ENCODE data around the gene SEC23IP.

The SEC23IP gene

GRCh38 chr10:119969609-119970008 lies 77.1 kb downstream of the SEC23IP start:
- H3K27ac ChIP-seq (ENCODE audit: low read depth, low read length) = no peak overlapping the region
- no peak overlapping the region for H3K4me3 ChIP-seq (ENCODE audit: low read length)
- no peaks in the 10 kb centered on the region for H3K4me1 ChIP-seq (ENCODE audit: control insufficient read depth, insufficient read depth, low read length)
- no peaks in the 10 kb centered on the region for H3K27me3 ChIP-seq (ENCODE audit: control insufficient read depth, insufficient read depth, low read length)
- no peaks in the 10 kb centered on the region for H3K36me3 ChIP-seq (ENCODE audit: control insufficient read depth, insufficient read depth, low read length)
- H3K9ac ChIP-seq (ENCODE audit: low read length) = no peak overlapping the region

GRCh38 chr10:119970107-119970506 lies 77.6 kb downstream of the SEC23IP start:
- Histone ChIP-seq H3K36me3 (ENCODE audit: control insufficient read depth, insufficient read depth, low read length) (no peaks in the 10 kb centered on the region), H3K27me3 (ENCODE audit: control insufficient read depth, insufficient read depth, low read length) (no peaks in the 10 kb centered on the region)

GRCh38 chr10:119970963-119971362 lies 78.4 kb downstream of the SEC23IP start:
- H3K27me3 ChIP-seq (ENCODE audit: control insufficient read depth, insufficient read depth, low read length) = no peaks in the 10 kb centered on the region
- no peaks in the 10 kb centered on the region for H3K36me3 ChIP-seq (ENCODE audit: control insufficient read depth, insufficient read depth, low read length)
- no peaks in the 10 kb centered on the region for H3K4me1 ChIP-seq (ENCODE audit: control insufficient read depth, insufficient read depth, low read length)
- H3K27ac ChIP-seq (ENCODE audit: low read depth, low read length) = no peak overlapping the region
- no peak overlapping the region for H3K4me3 ChIP-seq (ENCODE audit: low read length)
- H3K9ac ChIP-seq (ENCODE audit: low read length) = no peak overlapping the region

More at GRCh38 chr10:119970107-119970506, 77.6 kb downstream of the SEC23IP start:
- no peak overlapping the region for H3K4me3 ChIP-seq (ENCODE audit: low read length)
- H3K9ac ChIP-seq (ENCODE audit: low read length) = no peak overlapping the region
- no peak overlapping the region for H3K27ac ChIP-seq (ENCODE audit: low read depth, low read length)
- no peaks in the 10 kb centered on the region for H3K4me1 ChIP-seq (ENCODE audit: control insufficient read depth, insufficient read depth, low read length)

DNA sequence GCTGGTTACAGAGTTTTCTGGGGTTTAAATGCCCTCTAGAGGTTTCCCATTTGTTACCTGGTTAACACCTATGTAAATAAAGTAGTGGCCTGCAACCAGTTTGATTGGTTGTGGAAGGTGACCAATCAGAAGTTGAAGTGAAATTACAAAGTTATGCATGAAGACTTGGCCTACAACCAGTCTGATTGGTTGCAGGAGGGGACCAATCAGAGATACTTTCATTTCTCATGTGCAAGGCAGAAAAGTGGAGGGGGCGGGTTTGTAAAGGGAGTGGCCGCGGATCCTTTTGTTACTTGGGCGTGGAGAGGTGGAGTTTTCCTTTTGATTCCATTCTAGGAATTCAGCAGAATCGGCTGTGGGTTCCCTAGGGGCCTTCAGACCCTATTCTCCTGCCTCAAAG lies 80.8 kb downstream of the SEC23IP start:
- H3K4me1 ChIP-seq (ENCODE audit: control insufficient read depth, insufficient read depth, low read length) = no peaks in the 10 kb centered on the region

GRCh38 chr10:119976421-119976820 lies 83.9 kb downstream of the SEC23IP start:
- Histone ChIP-seq H3K36me3 (ENCODE audit: control insufficient read depth, insufficient read depth, low read length) (no peaks in the 10 kb centered on the region), H3K4me3 (ENCODE audit: low read length) (no peak overlapping the region), H3K4me1 (ENCODE audit: control insufficient read depth, insufficient read depth, low read length) (peaks cover 4% of the 10 kb centered on the region), H3K27me3 (ENCODE audit: control insufficient read depth, insufficient read depth, low read length) (no peaks in the 10 kb centered on the region), H3K27ac (ENCODE audit: low read depth, low read length) (no peak overlapping the region), H3K9ac (ENCODE audit: low read length) (no peak overlapping the region)

More for the DNA sequence above, 80.8 kb downstream of the SEC23IP start:
- H3K27ac ChIP-seq (ENCODE audit: low read depth, low read length) = no peak overlapping the region
- H3K9ac ChIP-seq (ENCODE audit: low read length) = no peak overlapping the region
- H3K27me3 ChIP-seq (ENCODE audit: control insufficient read depth, insufficient read depth, low read length) = no peaks in the 10 kb centered on the region
- H3K4me3 ChIP-seq (ENCODE audit: low read length) = no peak overlapping the region
- H3K36me3 ChIP-seq (ENCODE audit: control insufficient read depth, insufficient read depth, low read length) = no peaks in the 10 kb centered on the region

DNA sequence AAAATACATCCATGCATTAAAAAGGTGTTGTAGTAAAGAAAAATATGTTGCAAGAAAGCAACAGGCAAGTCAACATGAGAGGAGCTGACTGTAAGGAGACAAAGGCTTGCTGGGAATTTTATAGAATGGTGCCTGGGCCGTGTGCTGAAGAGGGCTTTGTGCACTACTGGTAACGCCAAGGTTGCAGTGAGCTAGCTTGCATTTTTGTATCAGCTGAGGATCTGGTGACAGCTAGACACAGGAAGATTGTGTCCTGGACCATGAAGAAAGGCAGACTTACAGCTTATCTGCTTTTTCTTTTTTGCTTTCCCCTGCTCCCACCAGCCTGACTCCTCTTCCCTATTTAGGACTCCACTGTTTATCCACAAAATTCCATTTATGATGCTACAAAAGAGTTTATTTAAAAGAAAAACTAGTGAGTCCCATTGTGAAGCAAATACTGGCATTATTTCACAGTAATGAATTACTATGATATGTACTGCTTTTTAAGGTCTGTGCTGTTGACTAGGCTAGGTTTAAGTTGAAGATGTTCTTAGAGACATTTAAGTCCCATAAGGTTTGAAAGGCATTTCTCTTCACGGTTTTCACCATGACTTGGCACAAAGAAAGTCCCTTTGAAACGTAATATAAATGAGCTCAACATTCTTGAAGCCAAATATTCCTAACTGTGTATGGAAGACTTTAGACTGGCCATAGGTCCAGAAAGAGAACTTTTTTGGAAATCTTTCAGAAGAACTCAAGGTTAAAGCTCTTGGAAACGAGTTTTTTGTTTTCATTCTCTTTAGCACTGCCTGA lies 88.6 kb downstream of the SEC23IP start:
- H3K27ac ChIP-seq (ENCODE audit: low read depth, low read length) = no peak overlapping the region
- no peaks in the 10 kb centered on the region for H3K27me3 ChIP-seq (ENCODE audit: control insufficient read depth, insufficient read depth, low read length)
- no peak overlapping the region for H3K9ac ChIP-seq (ENCODE audit: low read length)
- H3K4me1 ChIP-seq (ENCODE audit: control insufficient read depth, insufficient read depth, low read length) = peaks cover 4% of the 10 kb centered on the region
- H3K36me3 ChIP-seq (ENCODE audit: control insufficient read depth, insufficient read depth, low read length) = no peaks in the 10 kb centered on the region
- no peak overlapping the region for H3K4me3 ChIP-seq (ENCODE audit: low read length)

DNA sequence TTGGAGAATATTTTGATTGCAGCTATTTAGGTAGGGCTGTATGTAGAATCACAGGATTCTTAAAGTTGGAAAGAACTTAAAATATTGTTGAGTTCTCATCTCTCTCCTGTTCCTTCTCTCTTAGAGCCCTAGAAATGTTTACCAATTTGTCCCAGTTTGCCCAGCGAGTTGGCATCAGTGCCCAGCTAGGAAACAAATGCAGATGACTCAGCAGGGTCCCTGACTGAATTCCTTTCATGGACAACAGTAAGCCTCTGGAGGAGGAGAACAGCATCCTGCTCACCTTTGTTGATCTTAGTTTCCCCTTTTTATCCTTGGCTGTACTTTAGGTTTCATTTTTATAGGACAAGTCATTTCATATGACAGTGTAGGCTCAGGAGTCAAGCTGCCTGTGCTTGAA lies 89.3 kb downstream of the SEC23IP start:
- Histone ChIP-seq H3K4me3 (ENCODE audit: low read length) (no peak overlapping the region), H3K9ac (ENCODE audit: low read length) (no peak overlapping the region), H3K4me1 (ENCODE audit: control insufficient read depth, insufficient read depth, low read length) (peaks cover 4% of the 10 kb centered on the region), H3K36me3 (ENCODE audit: control insufficient read depth, insufficient read depth, low read length) (no peaks in the 10 kb centered on the region), H3K27me3 (ENCODE audit: control insufficient read depth, insufficient read depth, low read length) (no peaks in the 10 kb centered on the region), H3K27ac (ENCODE audit: low read depth, low read length) (no peak overlapping the region)

- no peak overlapping the region for H3K27ac ChIP-seq (ENCODE audit: low read depth, low read length)
- no peaks in the 10 kb centered on the region for H3K4me1 ChIP-seq (ENCODE audit: control insufficient read depth, insufficient read depth, low read length)
- H3K4me3 ChIP-seq (ENCODE audit: low read length) = no peak overlapping the region
- no peak overlapping the region for H3K9ac ChIP-seq (ENCODE audit: low read length)
- no peaks in the 10 kb centered on the region for H3K27me3 ChIP-seq (ENCODE audit: control insufficient read depth, insufficient read depth, low read length)
- no peaks in the 10 kb centered on the region for H3K36me3 ChIP-seq (ENCODE audit: control insufficient read depth, insufficient read depth, low read length)
Observed at GRCh38 chr10:119988333-119988732, 95.8 kb downstream of the SEC23IP start.

DNA sequence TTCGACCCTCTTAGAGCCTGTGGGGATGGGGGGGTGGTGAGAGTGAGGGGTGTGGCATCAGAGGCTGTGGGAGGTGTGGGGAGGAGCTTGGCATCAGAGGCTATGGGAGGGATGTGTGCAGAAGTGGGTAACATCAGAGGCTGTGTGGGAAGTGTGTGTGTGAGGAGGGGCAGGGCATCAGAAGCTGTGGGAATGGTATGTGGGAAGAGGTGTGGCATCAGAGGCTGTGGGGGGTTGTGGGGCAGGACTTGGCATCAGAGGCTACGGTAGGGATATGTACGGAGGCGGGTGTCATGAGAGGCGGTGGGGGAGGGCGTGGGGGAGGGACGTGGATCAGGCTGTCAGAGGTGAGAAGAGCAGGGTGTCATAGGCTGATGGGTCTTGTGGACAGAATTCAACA lies 97.4 kb downstream of the SEC23IP start:
- no peaks in the 10 kb centered on the region for H3K27me3 ChIP-seq (ENCODE audit: control insufficient read depth, insufficient read depth, low read length)
- no peak overlapping the region for H3K27ac ChIP-seq (ENCODE audit: low read depth, low read length)
- no peaks in the 10 kb centered on the region for H3K36me3 ChIP-seq (ENCODE audit: control insufficient read depth, insufficient read depth, low read length)
- H3K9ac ChIP-seq (ENCODE audit: low read length) = no peak overlapping the region
- H3K4me1 ChIP-seq (ENCODE audit: control insufficient read depth, insufficient read depth, low read length) = no peaks in the 10 kb centered on the region
- H3K4me3 ChIP-seq (ENCODE audit: low read length) = no peak overlapping the region

DNA sequence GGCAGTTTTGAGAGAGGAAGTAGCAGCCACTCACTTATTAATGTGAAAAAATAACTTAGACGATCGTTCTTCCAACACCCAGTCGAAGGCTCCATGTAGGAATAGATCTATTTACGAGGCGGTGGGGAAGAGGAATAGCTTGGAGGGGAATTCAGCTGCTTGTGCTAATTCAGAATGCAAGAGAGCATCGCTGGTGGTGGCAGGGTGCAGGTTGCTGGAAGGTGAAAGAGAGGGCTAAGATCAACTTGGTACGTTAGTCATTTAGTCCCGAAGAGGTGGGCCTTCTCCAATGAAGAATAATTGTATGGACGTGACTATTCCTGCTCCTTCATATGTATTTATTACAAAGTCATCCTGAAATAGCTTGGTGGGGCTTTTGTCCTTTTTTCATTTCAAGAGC lies 98.5 kb downstream of the SEC23IP start:
- Histone ChIP-seq H3K9ac (ENCODE audit: low read length) (no peak overlapping the region), H3K27me3 (ENCODE audit: control insufficient read depth, insufficient read depth, low read length) (no peaks in the 10 kb centered on the region), H3K4me1 (ENCODE audit: control insufficient read depth, insufficient read depth, low read length) (no peaks in the 10 kb centered on the region)

GRCh38 chr10:119991816-119992215 lies 99.3 kb downstream of the SEC23IP start:
- Histone ChIP-seq H3K4me1 (ENCODE audit: control insufficient read depth, insufficient read depth, low read length) (no peaks in the 10 kb centered on the region), H3K4me3 (ENCODE audit: low read length) (no peak overlapping the region), H3K9ac (ENCODE audit: low read length) (no peak overlapping the region), H3K27me3 (ENCODE audit: control insufficient read depth, insufficient read depth, low read length) (no peaks in the 10 kb centered on the region), H3K36me3 (ENCODE audit: control insufficient read depth, insufficient read depth, low read length) (no peaks in the 10 kb centered on the region), H3K27ac (ENCODE audit: low read depth, low read length) (no peak overlapping the region)

More for the DNA sequence above, 98.5 kb downstream of the SEC23IP start:
- Histone ChIP-seq H3K27ac (ENCODE audit: low read depth, low read length) (no peak overlapping the region), H3K4me3 (ENCODE audit: low read length) (no peak overlapping the region), H3K36me3 (ENCODE audit: control insufficient read depth, insufficient read depth, low read length) (no peaks in the 10 kb centered on the region)

All from rectal smooth muscle tissue (tissue), 1 donor.